Thoracic aorta (tissue), 2 donors: Measurements from ENCODE around the gene JAM2. TPM values are rescaled to one million over a fixed set of nuclear protein-coding genes. Genes with fewer than 3 reads are reported as not detected.
A peak's percentile ranks its signal among the peaks of the same experiment; 100 is the strongest.

Experiments
- ATAC-seq: fragments of 150-250 bp; one replicate; pipeline ENCODE4 v1.8.0; 2017; ENCODE audit warnings: low read depth; ENCODE audit not compliant: insufficient number of reproducible peaks, low FRiP score
- DNase-seq: peaks from one replicate; pipeline ENCODE4 v3.0.0-alpha.2; 2020; ENCODE audit warnings: low spot score
- H3K27ac ChIP-seq, 2 donors: fragments of 200-600 bp; sonication (generic); 1 replicate in 1 of 2; 2 replicates in 1 of 2; pipeline ENCODE4 v1.5.1; 2016; ENCODE audit warnings: mild to moderate bottlenecking in 2 of 2, moderate library complexity in 2 of 2
- H3K27me3 ChIP-seq: fragments of 200-600 bp; sonication (generic); replicated peaks from 2 replicates; pipeline ENCODE4 v1.6.0; 2016; ENCODE audit warnings: mild to moderate bottlenecking; ENCODE audit not compliant: insufficient read depth
- H3K36me3 ChIP-seq: fragments of 200-600 bp; sonication (generic); one replicate; pipeline ENCODE4 v1.5.1; 2016
- H3K4me1 ChIP-seq, 2 donors: fragments of 200-600 bp; sonication (generic); 1 replicate in 1 of 2; 2 replicates in 1 of 2; pipeline versions ENCODE4 v1.5.1 to v1.6.0; 2016; ENCODE audit warnings: low read depth in 2 of 2, mild to moderate bottlenecking in 1 of 2; ENCODE audit not compliant: control insufficient read depth in 1 of 2
- H3K4me3 ChIP-seq: fragments of 200-600 bp; sonication (generic); 2 replicates; pipeline ENCODE4 v1.5.1; 2016; ENCODE audit warnings: mild to moderate bottlenecking
- H3K9me3 ChIP-seq: fragments of 200-600 bp; sonication (generic); 2 replicates; pipeline ENCODE4 v1.5.1; 2016
- total RNA-seq, 2 donors: library from RNA; depleted of rRNA; stranded (reverse); fragments of >200 nt; gene quantifications; one replicate each; pipeline versions ENCODE4 v1.1.0 to v1.2.3, GENCODE V29; 2016
- TF ChIP-seq, protein P1 (sequence below): fragments of 200-600 bp; sonication (generic); IDR thresholded peaks from one replicate; pipeline ENCODE4 v1.5.1; 2019; ENCODE audit warnings: antibody characterized with exemption

JAM2 gene
- total RNA-seq, 2 donors from 2014 or later = 10.2 to 20.9 TPM

DNA sequence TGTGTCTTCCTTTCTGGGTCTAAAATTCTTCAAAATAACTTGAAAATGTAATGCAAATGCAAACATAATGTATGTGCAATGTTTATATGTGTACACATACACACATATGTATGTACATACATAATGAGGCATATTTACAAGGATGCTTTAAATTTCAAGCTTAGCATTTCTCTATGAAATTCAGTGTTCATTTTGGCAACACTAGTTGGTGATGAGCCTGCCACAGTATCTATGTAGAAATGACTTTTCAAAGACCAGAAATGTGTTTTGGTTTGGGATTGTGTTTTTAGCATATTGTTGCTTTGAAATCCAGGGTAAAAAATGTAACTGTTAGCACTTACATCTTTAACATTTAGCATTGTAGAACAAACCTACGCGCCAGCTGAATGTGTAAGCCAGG lies 105.8 kb downstream of the JAM2 start:
- H3K4me1 ChIP-seq = no peaks in the 10 kb centered on the region
- H3K4me3 ChIP-seq = no peak overlapping the region
- no peaks in the 10 kb centered on the region for H3K27me3 ChIP-seq
- TF ChIP-seq, protein P1, sequence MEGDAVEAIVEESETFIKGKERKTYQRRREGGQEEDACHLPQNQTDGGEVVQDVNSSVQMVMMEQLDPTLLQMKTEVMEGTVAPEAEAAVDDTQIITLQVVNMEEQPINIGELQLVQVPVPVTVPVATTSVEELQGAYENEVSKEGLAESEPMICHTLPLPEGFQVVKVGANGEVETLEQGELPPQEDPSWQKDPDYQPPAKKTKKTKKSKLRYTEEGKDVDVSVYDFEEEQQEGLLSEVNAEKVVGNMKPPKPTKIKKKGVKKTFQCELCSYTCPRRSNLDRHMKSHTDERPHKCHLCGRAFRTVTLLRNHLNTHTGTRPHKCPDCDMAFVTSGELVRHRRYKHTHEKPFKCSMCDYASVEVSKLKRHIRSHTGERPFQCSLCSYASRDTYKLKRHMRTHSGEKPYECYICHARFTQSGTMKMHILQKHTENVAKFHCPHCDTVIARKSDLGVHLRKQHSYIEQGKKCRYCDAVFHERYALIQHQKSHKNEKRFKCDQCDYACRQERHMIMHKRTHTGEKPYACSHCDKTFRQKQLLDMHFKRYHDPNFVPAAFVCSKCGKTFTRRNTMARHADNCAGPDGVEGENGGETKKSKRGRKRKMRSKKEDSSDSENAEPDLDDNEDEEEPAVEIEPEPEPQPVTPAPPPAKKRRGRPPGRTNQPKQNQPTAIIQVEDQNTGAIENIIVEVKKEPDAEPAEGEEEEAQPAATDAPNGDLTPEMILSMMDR = no peak
- peaks cover 17% of the 10 kb centered on the region for H3K36me3 ChIP-seq
- DNase-seq = no peak
- H3K27ac ChIP-seq = no peak overlapping the region
- no peak for ATAC-seq
- no peaks in the 10 kb centered on the region for H3K9me3 ChIP-seq

DNA sequence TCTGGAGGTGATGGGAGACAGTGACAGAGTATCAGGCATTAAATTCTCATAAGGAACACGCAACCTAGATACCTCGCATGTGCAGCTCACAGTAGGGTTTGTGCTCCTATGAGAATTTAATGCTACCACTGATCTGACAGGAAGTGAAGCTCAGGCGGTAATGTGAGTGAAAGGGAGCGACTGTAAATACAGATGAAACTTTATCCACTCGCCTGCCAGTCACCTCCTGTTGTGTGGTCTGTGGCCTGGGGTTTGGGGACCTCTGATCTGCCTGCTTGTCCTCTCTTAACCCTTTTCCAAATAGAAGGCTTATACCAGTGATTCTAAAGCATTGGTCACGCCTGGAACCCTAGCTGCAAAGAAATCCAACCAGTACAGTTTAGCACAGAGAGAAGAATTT lies 111.0 kb downstream of the JAM2 start:
- H3K9me3 ChIP-seq = no peaks in the 10 kb centered on the region
- peaks cover 24% of the 10 kb centered on the region for H3K36me3 ChIP-seq
- H3K4me3 ChIP-seq = no peak overlapping the region
- TF ChIP-seq, protein P1 = no peak
- H3K27me3 ChIP-seq = no peaks in the 10 kb centered on the region
- no peak overlapping the region for H3K27ac ChIP-seq
- no peak for ATAC-seq
- H3K4me1 ChIP-seq = no peaks in the 10 kb centered on the region
- no peak for DNase-seq

DNA sequence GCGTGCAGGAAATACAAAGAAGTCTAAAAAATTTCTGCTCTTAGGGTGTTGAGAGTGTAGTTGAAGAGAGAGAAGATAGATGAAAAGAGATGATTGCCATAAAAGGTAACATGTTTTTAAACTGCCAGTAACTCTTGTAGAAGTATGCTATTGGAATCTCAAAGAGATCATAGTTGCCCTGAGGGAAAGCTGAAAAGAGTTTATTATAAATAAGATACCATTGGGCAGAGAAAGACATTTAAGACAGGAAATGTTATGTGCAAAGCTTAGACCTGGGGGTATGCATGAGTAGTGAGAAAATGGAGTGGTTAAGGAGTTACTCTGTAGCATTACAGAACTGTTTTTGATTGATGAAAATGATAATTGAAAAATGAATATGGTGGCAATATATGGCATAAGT lies 113.4 kb downstream of the JAM2 start:
- Histone ChIP-seq H3K36me3 (peaks cover 21% of the 10 kb centered on the region), H3K27me3 (no peaks in the 10 kb centered on the region), H3K9me3 (no peaks in the 10 kb centered on the region), H3K4me1 (peaks cover 3 to 6% of the 10 kb centered on the region in 2 donors), H3K4me3 (no peak overlapping the region), H3K27ac (no peak overlapping the region)
- DNase-seq (no peak), ATAC-seq (no peak)
- TF ChIP-seq, protein P1 = no peak

DNA sequence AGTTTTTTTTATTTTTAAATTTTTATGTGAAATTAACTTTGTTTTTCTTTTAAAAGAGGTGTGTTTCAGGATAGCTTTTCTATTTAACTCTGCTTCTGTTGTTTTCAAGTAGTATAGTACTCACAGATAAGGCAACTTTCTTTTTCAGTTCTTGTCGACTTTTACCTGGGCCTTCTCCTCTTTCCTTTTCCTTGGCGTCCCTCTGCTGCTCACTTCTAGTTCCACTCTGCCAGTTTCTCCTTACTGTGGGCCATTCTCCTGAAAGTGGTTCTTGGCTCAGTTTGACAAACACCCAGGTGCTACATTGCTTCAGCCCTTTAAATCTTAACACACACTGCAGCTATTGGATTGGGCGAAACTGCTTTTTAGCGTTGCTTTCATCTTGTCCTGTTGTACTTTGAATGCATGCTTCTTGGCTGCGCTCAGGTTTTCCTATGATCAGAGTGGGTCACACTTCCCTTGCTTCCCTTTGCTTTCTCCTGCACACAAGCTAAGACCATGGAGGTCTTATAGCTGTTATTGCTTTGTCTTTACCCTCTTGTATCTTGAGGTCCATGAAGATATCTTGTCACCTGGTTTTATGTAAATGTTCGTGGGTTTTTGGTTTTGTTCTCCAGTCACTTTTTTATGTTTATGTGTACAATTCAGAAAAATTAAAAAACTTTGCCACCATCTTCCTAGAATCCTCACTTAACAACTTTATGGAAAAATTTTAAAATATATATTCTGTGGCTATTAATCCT lies 117.3 kb downstream of the JAM2 start:
- peaks cover 26% of the 10 kb centered on the region for H3K36me3 ChIP-seq
- TF ChIP-seq, protein P1 = no peak
- H3K9me3 ChIP-seq = no peaks in the 10 kb centered on the region
- H3K27me3 ChIP-seq = no peaks in the 10 kb centered on the region
- H3K27ac ChIP-seq = no peak overlapping the region
- peaks cover 3 to 12% of the 10 kb centered on the region in 2 donors for H3K4me1 ChIP-seq
- DNase-seq (no peak), ATAC-seq (no peak)
- H3K4me3 ChIP-seq = peak overlapping the region; percentile 14

DNA sequence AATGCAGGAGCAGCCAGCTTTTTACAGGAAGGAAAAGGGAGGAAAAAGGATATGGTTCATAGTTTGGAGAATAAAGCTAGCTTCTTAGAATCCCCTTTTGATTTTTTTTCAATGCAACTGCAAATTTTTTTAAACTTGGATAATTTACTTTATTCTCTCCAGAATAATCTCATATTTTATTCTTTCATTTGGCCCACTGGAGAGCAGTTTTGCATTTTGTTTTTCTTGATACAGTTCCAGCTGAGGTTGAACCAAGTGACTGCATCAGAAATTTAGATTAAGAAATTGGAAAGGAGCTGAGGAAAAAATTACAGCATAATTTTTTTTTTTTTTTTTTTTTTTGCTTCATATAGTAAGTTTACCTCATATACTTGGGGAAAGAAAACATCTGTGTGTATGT lies 118.5 kb downstream of the JAM2 start:
- TF ChIP-seq, protein P1 = no peak
- H3K9me3 ChIP-seq = no peaks in the 10 kb centered on the region
- no peak overlapping the region for H3K4me3 ChIP-seq
- peaks cover 24% of the 10 kb centered on the region for H3K36me3 ChIP-seq
- DNase-seq = no peak
- no peaks in the 10 kb centered on the region for H3K27me3 ChIP-seq
- no peak overlapping the region for H3K27ac ChIP-seq
- ATAC-seq = no peak
- H3K4me1 ChIP-seq = peaks cover 3 to 12% of the 10 kb centered on the region in 2 donors
